Renal cortical epithelial cell (primary cell): ENCODE measurements around the gene RPRD1B. TPM values are rescaled to one million over a fixed set of nuclear protein-coding genes. Genes with fewer than 3 reads are reported as not detected.
"Not testable (repeated sequence)": the region's sequence is repeated elsewhere in the genome, so short reads cannot be mapped to it uniquely, and the experiment has no call there.

Source experiments
- DNase-seq: peaks from one replicate; pipeline ENCODE4 v3.0.0-alpha.2; 2011; ENCODE audit warnings: low read depth
- total RNA-seq: library from RNA; depleted of rRNA; stranded (reverse); fragments of >200 nt; gene quantifications from 2 replicates; pipeline ENCODE4 v1.2.3, GENCODE V29; 2014

The RPRD1B gene
- total RNA-seq, 1 donor from 2014 or later: 21.3 TPM

DNA sequence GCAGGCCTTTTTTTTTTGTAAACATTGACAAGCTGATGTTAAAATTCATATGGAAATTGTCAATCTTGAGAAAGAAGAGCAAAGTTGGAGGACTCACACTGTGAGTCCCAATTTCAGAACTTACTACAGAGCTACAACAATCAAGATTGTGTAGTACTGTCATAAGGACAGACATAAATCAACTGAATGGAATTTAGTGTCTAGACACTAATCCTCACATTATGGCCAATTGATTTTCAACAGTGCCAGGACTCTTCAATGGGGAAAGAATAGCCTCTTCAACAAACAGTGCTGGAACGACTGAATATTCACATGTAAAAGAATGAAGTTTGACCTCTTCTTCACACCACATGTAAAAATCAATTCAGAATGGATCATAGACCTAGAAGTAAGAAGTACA, 70.7 kb downstream of the RPRD1B start:
- DNase-seq: no peak

DNA sequence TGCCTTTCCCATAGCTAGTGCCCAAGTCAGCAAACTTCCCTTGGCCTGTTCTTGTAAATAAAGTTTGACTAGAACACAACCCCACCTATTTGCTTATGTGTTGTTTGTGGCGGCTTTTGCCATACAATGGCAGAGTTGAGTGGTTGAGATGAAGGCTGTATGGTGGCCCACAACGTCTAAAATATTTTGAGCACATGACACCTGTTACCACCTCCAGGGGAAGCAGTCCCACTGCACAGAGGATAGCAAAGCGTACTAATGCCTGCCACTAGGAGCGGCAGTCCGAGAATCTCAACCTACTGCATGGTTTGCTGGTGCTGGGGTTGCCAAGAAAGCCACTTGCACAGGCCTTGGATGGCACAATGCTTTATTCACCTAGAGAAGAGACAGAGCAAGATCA, 72.9 kb downstream of the RPRD1B start:
- no peak for DNase-seq

DNA sequence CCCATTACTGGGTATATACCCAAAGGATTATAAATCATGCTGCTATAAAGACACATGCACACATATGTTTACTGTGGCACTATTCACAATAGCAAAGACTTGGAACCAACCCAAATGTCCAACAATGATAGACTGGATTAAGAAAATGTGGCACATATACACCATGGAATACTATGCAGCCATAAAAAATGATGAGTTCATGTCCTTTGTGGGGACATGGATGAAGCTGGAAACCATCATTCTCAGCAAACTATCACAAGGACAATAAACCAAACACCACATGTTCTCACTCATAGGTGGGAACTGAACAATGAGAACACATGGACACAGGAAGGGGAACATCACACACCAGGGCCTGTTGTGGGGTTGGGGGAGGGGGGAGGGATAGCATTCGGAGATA, 73.8 kb downstream of the RPRD1B start:
- DNase-seq: not testable (repeated sequence)

GRCh38 chr20:38107916-38108315, 74.4 kb downstream of the RPRD1B start:
- DNase-seq: not testable (repeated sequence)

DNA sequence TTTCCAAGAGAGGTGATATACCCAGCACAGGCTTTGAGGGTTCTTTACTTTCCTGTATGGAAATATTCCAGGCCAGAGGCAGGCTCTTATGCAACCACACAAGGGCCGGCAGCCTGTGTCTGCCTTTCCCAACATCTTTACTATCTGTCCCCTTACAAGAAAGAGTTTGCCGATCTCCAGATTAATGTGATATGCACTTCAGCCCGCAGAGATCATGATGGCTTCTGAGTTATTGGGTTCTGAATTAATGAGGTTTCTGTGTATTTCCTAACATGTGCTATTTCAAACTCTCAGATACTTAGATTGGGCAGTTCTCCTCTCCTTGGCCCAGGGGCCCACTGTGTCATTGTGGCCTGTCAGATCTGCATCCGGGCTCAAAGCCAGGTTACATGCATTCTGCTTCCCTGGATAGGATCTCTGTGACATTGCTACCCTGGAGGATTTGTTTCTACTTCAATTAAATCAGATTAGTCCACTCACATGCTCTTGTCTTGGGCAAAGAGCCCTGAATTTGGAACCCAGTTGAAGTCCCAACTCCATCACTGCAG, 75.0 kb downstream of the RPRD1B start:
- DNase-seq: no peak

- no peak for DNase-seq
Measured at GRCh38 chr20:38108986-38109541, 75.5 kb downstream of the RPRD1B start.

GRCh38 chr20:38109591-38110524, 76.3 kb downstream of the RPRD1B start:
- peak; percentile 86 for DNase-seq

DNA sequence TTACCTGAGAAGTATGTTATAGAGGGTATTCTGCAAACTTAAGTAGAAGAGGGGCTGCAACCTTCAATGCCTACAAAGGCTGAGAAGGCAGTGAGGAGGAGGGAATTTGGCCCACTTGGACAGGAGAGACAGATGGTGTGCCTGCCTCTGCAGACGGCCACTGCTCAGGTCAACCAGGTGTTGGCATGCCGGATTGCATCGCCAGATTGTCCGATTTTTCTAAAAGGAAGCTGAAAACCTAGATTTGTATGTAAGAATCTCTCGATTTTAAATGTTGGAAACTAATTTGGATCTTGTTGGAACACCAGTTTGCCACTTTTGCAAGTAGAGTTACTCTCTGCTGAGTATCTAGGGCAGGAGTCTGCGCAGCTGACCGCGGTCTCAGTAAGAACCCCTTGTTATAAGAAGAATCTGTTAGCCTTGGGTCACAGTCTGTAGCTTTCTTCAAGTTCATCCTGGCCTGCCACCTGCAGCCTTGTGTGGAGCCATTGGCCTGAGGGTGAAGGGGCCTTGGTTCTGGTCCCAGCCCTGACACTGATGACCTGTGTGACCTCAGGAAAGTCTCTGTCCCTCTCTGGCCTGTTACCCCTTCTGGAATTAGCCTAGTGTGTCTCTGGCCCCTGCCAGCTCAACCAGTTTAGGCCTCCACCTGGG, 77.1 kb downstream of the RPRD1B start:
- no peak for DNase-seq

DNA sequence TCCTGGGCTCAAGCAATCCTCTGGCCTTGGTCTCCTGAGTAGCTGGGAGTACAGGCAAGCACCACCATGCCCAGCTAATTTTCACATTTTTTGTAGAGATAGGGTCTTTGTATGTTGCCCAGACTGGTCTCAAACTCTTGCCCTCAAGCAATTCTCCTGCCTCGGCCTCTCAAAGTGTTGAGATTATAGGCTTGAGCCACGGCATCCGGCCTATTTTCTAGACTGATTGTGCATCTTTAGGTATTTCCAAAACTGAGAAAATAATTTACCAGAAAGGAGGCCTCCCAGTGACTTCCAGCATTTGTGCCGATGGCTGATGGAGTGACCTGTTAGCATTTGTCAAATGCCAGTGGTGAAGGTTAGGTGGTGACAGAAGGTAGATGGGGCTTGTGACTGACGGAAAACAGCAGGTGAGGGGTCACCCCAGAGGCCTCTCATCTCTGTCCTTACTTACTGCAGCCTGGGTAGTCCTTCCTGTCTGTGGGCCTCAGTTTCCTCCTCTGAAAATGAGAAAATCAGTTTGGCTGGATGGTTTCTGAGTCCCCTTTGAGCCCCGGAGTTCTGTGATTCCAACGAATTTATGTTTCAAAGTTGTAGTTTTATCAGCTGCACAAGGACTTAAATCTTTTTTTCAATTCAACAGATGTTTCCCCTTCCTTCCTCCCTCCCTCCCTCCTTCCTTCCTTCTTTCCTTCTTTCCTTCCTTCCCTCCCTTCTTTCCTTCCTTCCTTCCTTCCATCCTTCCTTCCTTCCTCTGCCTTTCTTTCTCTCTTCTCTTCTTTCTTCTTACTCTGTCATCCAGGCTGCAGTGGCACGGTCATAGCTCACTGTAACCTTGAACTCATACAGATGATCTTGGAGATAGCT, 78.1 kb downstream of the RPRD1B start:
- no peak for DNase-seq

- DNase-seq: no peak
Measured at GRCh38 chr20:38112261-38112929, 78.8 kb downstream of the RPRD1B start.

GRCh38 chr20:38112930-38113294, 79.4 kb downstream of the RPRD1B start:
- DNase-seq: no peak

- no peak for DNase-seq
Measured at GRCh38 chr20:38113401-38114325, 80.1 kb downstream of the RPRD1B start.

DNA sequence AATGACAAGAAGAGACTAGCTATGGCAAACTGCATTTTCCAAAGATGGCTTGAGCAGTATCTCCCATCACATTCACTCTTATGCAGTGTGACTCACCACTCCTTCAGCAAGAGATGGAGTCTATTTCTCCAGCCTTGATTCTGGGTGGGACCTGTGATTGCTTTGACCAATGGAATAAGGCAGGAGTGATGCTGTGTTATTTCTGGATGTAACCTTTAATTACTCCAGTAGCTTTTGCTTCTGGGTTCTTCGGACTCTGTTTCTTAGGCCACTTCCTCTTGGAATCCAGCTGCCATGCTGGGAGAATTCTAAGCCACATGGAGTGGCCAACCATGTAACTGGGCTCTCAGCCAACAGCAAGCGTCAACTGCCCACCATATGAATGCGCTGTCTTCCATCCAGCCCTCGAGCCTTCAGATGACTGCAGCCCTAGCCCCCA, 80.8 kb downstream of the RPRD1B start:
- DNase-seq: no peak

- DNase-seq: peak; percentile 62
Measured at GRCh38 chr20:38115205-38115604, 81.7 kb downstream of the RPRD1B start.

GRCh38 chr20:38115896-38116295, 82.3 kb downstream of the RPRD1B start:
- no peak for DNase-seq

- DNase-seq: no peak
Measured at GRCh38 chr20:38116409-38117165, 83.0 kb downstream of the RPRD1B start.

DNA sequence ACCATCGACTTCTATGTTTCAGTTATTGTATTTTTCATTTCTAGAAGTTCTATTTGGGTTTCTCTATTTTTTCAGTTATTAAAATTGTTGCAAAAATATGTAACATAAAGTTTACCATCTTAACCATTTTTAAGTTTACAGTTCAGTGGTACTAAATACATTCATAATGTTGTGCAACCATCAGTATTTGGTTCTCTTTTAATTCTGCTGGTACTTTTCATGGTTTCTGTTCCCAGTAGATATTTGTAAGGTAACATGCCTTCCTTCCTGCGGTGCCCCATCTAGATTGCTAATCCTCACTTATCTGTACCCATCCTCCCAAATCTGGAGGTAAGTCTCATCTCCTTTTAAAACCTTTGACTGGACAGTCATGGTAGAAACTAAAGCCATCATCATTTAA, 83.7 kb downstream of the RPRD1B start:
- DNase-seq: no peak

- DNase-seq: peak; percentile 76
Measured at GRCh38 chr20:38117635-38118034, 84.1 kb downstream of the RPRD1B start.

DNA sequence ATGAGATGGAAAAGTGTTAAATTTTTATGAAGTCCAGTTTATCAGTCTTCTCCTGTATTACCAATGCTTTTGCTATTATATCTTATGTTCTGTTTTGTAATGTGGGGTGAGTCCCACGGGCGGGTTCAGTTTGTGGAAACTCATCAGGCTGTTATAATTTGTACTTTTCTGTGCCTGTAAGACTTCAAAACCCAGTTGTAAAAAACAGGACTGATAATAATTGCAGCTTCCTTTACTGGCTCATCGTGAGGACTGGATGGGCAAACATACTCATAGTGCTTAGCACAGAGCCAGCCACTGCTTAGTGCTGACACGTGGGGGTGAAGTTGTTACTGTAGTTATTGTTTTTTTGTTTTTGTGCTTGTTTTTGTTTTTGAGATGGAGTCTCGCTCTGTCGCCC, 85.9 kb downstream of the RPRD1B start:
- no peak for DNase-seq
